GM12872 (cell line): Measurements from ENCODE around the gene CNTD1.

Source experiments
- CTCF ChIP-seq: IDR thresholded peaks from 3 replicates; pipeline ENCODE4 v1.5.1; 2011; ENCODE audit warnings: low read depth, mild to moderate bottlenecking, low read length, moderate library complexity; ENCODE audit not compliant: insufficient read depth

CNTD1 gene

GRCh38 chr17:42853597-42853967, 54.9 kb downstream of the CNTD1 start:
- no peak for TF ChIP-seq CTCF

- TF ChIP-seq CTCF = no peak
Observed at GRCh38 chr17:42853968-42854790, 55.5 kb downstream of the CNTD1 start.

GRCh38 chr17:42855048-42855596, 56.5 kb downstream of the CNTD1 start:
- TF ChIP-seq CTCF = no peak

GRCh38 chr17:42857389-42857788, 58.7 kb downstream of the CNTD1 start:
- TF ChIP-seq CTCF = no peak
